GM19240 (cell line): ENCODE data around the gene COL6A3.

Experiments used
- DNase-seq: peaks from one replicate; pipeline ENCODE4 v3.0.0; 2011; ENCODE audit warnings: low spot score; ENCODE audit not compliant: insufficient read length

COL6A3 gene

DNA sequence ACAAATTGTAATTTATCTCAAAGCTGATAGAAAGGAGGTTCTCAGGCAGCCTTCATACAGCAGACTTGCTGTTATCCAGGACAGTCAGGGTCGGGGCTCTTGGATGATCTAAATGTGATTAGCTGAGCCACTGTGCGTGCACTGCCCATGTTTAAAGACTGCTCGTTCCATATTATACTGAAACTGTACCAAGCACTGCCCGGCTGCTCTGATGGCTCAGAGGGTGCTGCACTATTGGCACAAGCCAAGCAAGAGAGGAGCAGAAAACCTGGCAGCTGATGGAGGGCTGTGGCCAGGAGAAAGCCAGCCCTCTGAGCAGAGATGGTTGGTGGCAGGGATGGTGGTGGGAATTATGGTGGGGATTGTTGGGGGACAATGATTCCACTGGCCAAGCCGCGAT is 63.4 kb downstream of the COL6A3 start:
- DNase-seq, result no peak

DNA sequence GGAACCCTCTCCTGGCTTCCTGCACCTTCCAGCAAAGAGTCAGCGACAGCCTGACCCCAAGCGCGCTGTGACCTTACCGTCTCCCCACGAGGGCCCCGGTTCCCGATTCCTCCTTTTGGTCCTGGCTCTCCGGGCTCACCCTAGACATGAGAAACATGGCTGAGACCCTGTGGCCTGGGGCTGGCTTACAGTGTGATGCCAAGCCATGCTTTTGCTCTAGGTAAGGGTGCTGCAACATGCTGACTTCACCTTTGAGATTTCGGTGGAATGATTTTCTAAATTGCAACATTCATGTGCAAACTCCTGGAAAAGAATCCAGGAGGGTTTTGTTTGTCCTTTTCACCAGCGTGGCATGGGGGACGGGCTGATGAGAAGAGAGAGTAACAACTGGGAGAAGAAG is 63.9 kb downstream of the COL6A3 start:
- no peak for DNase-seq

- DNase-seq, result no peak
Observed at GRCh38 chr2:237348281-237348865, 65.6 kb downstream of the COL6A3 start.

GRCh38 chr2:237345891-237346640 is 67.9 kb downstream of the COL6A3 start:
- no peak for DNase-seq

GRCh38 chr2:237345411-237345810 is 68.6 kb downstream of the COL6A3 start:
- DNase-seq, result no peak

- no peak for DNase-seq
Observed at GRCh38 chr2:237344942-237345341, 69.0 kb downstream of the COL6A3 start.

- DNase-seq, result no peak
Observed at GRCh38 chr2:237343993-237344392, 70.0 kb downstream of the COL6A3 start.

DNA sequence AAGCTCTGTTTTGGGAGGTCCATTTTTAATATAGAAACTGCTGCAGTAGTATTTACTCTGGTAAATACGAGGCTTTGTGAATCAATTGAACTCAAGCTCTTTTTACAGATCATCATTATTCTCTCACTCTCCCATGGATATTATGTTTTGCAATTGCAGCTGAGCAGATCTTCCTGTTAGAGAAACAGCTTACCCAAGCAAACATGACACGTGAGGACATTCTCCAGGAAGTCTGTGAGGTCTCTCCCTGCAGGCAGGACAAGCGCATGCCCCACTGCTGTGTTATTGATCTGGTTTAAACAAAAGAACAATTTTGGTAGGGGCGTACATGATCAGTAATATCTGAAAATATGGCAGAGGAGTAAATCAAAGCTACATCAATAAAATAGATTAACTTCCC is 72.1 kb downstream of the COL6A3 start:
- no peak for DNase-seq

- no peak for DNase-seq
Observed at GRCh38 chr2:237337586-237337985, 76.4 kb downstream of the COL6A3 start.

- DNase-seq, result no peak
Observed at GRCh38 chr2:237336131-237336530, 77.8 kb downstream of the COL6A3 start.

- DNase-seq, result no peak
Observed at GRCh38 chr2:237333748-237334147, 80.2 kb downstream of the COL6A3 start.

DNA sequence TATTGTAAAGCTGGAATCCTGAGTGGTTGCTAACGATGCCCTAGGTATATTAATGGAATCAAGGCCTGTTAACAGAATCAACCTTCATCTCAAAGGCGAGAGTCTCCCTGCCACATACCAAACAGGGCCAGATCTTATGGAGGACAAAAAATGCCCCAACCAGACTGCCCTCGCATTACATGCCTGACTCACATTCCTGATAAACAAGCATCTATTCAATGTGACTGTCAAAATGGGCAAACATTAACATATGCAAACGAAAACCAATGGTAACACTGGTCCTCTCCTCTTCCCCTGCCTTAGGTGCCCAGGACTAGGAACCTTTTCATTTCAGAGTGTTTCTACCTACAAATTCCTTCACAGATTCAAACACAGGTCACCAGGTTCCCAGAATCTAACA is 83.4 kb downstream of the COL6A3 start:
- no peak for DNase-seq

- DNase-seq, result no peak
Observed at GRCh38 chr2:237327175-237327950, 86.6 kb downstream of the COL6A3 start.

GRCh38 chr2:237326266-237327171 is 87.4 kb downstream of the COL6A3 start:
- DNase-seq, result no peak

DNA sequence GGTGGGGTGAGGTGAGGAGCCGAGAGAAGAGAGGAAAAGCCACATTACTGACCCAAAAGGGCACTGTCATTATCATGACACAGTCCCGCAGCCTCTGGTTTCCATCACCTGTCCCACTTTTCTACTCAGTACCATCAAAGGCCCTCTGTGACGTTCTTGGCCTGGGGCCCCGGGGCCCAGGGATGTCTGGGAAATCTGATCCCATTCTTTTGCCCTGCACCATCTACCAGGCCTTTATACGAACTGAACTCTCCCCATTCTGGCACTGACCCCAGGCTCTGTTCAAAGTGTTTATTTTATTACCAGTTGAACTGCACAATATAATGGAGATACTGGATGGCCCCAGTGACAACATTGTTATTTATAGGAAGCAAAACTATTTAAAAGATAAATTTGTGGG is 89.1 kb downstream of the COL6A3 start:
- DNase-seq, result no peak

DNA sequence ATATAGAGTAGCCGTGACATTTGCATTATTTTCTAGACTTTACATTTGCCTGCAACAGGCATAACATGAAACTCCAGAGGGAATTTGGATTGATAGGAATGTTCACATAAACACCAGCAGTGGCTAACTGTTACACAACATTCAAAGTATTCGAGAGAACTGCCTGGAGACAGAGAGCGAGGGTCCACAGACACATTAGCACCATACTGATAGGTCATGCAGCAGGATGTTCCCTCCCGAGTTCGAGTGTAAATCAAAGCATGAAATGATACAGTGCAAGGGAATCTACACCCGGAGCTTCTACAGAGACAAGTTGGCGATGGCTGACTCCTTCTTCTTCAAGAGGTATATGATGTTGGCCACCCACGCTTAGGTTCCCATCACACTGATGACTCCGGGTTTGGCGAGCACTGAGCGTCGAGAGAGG is 89.5 kb downstream of the COL6A3 start:
- no peak for DNase-seq

DNA sequence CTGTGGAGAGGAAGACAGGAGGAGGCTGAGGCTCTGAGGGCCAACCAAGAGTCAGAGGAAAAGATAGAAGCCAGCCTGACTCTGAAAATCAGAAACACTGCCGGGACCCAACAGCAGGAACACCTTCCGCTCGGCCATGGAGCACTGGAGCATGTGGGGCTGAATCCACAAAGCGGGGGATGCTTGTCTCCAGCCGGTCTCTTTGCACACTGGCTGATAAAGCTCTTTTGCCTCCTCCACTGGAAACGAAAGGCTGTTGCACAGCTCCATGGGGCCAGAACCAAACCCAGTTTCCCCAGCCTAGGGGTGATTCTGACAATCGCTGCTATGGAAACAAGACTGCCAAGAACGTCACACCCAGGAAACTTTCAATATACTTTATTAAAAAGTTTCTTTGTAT is 90.3 kb downstream of the COL6A3 start:
- DNase-seq, result no peak

GRCh38 chr2:237322564-237322963 is 91.4 kb downstream of the COL6A3 start:
- no peak for DNase-seq

DNA sequence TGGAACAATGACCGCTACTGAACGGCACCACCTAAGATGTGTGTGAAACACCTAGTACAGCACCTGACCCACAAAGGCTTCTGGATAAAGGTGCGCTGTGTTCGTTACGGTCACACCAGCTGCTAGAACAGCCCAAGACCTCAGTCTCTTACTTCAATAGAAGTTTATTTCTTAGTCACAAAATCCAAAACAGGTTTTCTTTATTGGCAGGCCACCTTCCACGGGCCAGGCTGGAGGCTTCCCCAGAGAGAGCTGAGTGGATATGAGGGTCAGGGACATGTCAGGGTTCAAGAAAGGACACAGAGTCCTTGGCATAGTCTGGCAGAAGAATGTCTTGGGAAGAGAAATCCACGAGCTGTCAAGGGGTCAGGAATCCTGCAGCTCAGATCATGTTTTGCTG is 92.2 kb downstream of the COL6A3 start:
- DNase-seq, result no peak

- DNase-seq, result no peak
Observed at GRCh38 chr2:237320801-237321560, 93.0 kb downstream of the COL6A3 start.

DNA sequence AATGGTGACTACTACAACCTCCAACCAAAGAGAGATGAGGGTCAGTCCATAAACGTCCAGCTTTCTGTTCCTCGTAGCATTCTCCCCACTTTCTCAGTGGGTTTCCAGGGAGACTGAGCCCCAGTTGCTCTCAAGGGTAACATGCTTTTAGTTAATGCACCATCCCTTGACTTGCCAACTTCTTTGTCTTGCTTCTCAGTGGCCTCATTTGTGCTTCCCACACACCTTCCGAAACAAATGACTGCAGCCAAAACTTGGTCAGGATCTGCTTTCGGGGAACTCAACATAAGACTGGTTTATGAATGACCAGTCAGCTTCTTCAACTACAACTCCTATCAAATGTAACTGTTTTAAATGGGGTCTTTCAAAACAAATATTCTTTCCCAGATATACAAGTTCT is 94.1 kb downstream of the COL6A3 start:
- no peak for DNase-seq
